ENCODE results near the gene TYR. TPM values are rescaled to one million over a fixed set of nuclear protein-coding genes. Genes with fewer than 3 reads are reported as not detected.
A peak's percentile ranks its signal among the peaks of the same experiment; 100 is the strongest.

Gene TYR
- total RNA-seq, 1 experiment from 2014 or later: not detected

DNA sequence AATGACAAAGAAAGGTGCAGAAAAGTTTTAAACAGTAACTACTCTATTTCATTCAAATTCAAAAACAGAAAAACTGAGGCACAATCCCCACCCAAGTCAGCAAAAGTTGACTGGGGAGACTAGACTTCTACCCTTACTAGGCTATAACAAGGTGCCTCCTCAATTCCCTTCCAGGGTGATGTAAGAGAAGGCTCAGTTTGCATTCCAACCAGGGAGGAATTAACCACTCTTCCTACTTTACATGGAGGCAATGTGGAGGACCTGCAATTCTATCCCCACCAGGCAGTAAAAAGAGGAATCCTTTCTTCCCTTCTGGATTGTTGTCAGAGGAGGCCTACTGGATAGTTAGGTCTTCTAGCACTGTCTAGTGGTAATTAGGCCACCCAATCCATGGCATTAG lies 26.1 kb downstream of the TYR start:
- TF ChIP-seq, protein P1, sequence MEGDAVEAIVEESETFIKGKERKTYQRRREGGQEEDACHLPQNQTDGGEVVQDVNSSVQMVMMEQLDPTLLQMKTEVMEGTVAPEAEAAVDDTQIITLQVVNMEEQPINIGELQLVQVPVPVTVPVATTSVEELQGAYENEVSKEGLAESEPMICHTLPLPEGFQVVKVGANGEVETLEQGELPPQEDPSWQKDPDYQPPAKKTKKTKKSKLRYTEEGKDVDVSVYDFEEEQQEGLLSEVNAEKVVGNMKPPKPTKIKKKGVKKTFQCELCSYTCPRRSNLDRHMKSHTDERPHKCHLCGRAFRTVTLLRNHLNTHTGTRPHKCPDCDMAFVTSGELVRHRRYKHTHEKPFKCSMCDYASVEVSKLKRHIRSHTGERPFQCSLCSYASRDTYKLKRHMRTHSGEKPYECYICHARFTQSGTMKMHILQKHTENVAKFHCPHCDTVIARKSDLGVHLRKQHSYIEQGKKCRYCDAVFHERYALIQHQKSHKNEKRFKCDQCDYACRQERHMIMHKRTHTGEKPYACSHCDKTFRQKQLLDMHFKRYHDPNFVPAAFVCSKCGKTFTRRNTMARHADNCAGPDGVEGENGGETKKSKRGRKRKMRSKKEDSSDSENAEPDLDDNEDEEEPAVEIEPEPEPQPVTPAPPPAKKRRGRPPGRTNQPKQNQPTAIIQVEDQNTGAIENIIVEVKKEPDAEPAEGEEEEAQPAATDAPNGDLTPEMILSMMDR (conservative IDR thresholded peaks at IDR 0.05): no peak
- no peaks in the 10 kb centered on the region for H3K79me1 ChIP-seq (ENCODE audit: insufficient read depth, low read depth, low read length, poor library complexity, severe bottlenecking)
- no peak overlapping the region for H3K4me3 Mint-ChIP-seq
- peaks cover 10% of the 10 kb centered on the region in 2 experiments for H3K4me1 Mint-ChIP-seq
- no peaks in the 10 kb centered on the region for H3K9me3 ChIP-seq (ENCODE audit: control insufficient read depth, low read depth, low read length)
- peak overlapping the region in 2 of 3 experiments; percentile 47 to 78; a peak in 4 of 7 replicates for H3K27ac Mint-ChIP-seq
- H4K5ac ChIP-seq (ENCODE audit: insufficient read length, low read depth, low read length): no peak overlapping the region
- no peaks in the 10 kb centered on the region for H3K79me2 ChIP-seq (ENCODE audit: insufficient read depth, low read length)
- H2AK5ac ChIP-seq (ENCODE audit: insufficient read length, low read length): no peak overlapping the region
- H2AFZ ChIP-seq (ENCODE audit: low read length): peak overlapping the region; percentile 59
- no peak overlapping the region for H3K14ac ChIP-seq (ENCODE audit: insufficient read depth, low read length)
- no peak overlapping the region for H3K27ac ChIP-seq (ENCODE audit: insufficient read length, low read depth, low read length)
- H2BK15ac ChIP-seq (ENCODE audit: low read depth, low read length): no peak overlapping the region
- H3K4me2 ChIP-seq (ENCODE audit: insufficient read depth, insufficient read length, low read length): no peak overlapping the region
- no peak overlapping the region for H3K18ac ChIP-seq (ENCODE audit: insufficient read length, low read depth, low read length)
- H4K8ac ChIP-seq (replicated peaks; ENCODE audit: insufficient read length, low read depth, low read length): no peak overlapping the region
- no peak overlapping the region for H3T11ph ChIP-seq (ENCODE audit: low read length)
- H3K4me1 ChIP-seq (ENCODE audit: insufficient read depth, low read length): no peaks in the 10 kb centered on the region; the same call in 1 of the 2 replicates
- H3K56ac ChIP-seq (ENCODE audit: insufficient read length, low read depth, low read length): no peak overlapping the region
- no peak overlapping the region for H3K9ac ChIP-seq (ENCODE audit: extremely low read depth, insufficient read length, low read length)
- H2BK20ac ChIP-seq (ENCODE audit: low read depth, low read length, poor library complexity, severe bottlenecking): no peak overlapping the region
- no peak overlapping the region for H3K4ac ChIP-seq (ENCODE audit: low read depth, low read length)
- no peak for DNase-seq
- peaks cover 2% of the 10 kb centered on the region in 2 experiments; a peak in 1 of 5 replicates for H3K9me3 Mint-ChIP-seq
- no peak overlapping the region for H2BK120ac ChIP-seq (ENCODE audit: low read depth, low read length, poor library complexity, severe bottlenecking)
- no peaks in the 10 kb centered on the region for H4K20me1 ChIP-seq (ENCODE audit: control insufficient read depth, insufficient read depth, insufficient read length)
- H3K36me3 Mint-ChIP-seq (ENCODE audit: insufficient read depth in 1 of 3, low read depth in 3 of 3): peaks cover 0 to 1% (median 0%) of the 10 kb centered on the region in 3 experiments; a peak in 1 of 7 replicates
- no peak overlapping the region for H3K23ac ChIP-seq (ENCODE audit: insufficient read length, low read depth, low read length)
- no peak overlapping the region for H4K91ac ChIP-seq (ENCODE audit: insufficient read length, low read depth, low read length)
- no peak overlapping the region for H2BK12ac ChIP-seq (ENCODE audit: insufficient read length, low read depth, low read length)
- no peaks in the 10 kb centered on the region for H3K27me3 ChIP-seq (ENCODE audit: insufficient read depth, low read length)
- no peak overlapping the region for H2BK5ac ChIP-seq (ENCODE audit: insufficient read length, low read length)
- no peaks in the 10 kb centered on the region for H3K23me2 ChIP-seq (ENCODE audit: insufficient read length, low read depth, low read length, poor library complexity, severe bottlenecking)
- H3K27me3 Mint-ChIP-seq (ENCODE audit: low read depth): no peaks in the 10 kb centered on the region
